HUES6 (cell line): ENCODE measurements around the gene ATP5F1E.
A peak's percentile ranks its signal among the peaks of the same experiment; 100 is the strongest.
"Not testable (repeated sequence)": the region's sequence is repeated elsewhere in the genome, so short reads cannot be mapped to it uniquely, and the experiment has no call there.

Experiments used
- H3K27ac ChIP-seq: 2 replicates; pipeline ENCODE4 v1.7.0; 2013; ENCODE audit warnings: low read depth, mild to moderate bottlenecking, low read length, inconsistent platforms
- H3K27me3 ChIP-seq: 2 replicates; pipeline ENCODE4 v1.6.1; 2013; ENCODE audit warnings: low read length; ENCODE audit not compliant: control insufficient read depth, insufficient read depth
- H3K36me3 ChIP-seq: 2 replicates; pipeline ENCODE4 v1.6.1; 2013; ENCODE audit warnings: low read length; ENCODE audit not compliant: control insufficient read depth, insufficient read depth
- H3K4me1 ChIP-seq: 2 replicates; pipeline ENCODE4 v1.6.1; 2013; ENCODE audit warnings: low read length; ENCODE audit not compliant: control insufficient read depth, insufficient read depth
- H3K4me3 ChIP-seq: 2 replicates; pipeline ENCODE4 v1.5.1; 2013; ENCODE audit warnings: low read depth, low read length
- H3K9ac ChIP-seq: one replicate; pipeline ENCODE4 v1.6.1; 2013; ENCODE audit warnings: mild to moderate bottlenecking, low read length
- H3K9me3 ChIP-seq: 2 replicates; pipeline ENCODE4 v1.6.1; 2013; ENCODE audit warnings: low read depth, low read length; ENCODE audit not compliant: control insufficient read depth, insufficient read depth

ATP5F1E gene

DNA sequence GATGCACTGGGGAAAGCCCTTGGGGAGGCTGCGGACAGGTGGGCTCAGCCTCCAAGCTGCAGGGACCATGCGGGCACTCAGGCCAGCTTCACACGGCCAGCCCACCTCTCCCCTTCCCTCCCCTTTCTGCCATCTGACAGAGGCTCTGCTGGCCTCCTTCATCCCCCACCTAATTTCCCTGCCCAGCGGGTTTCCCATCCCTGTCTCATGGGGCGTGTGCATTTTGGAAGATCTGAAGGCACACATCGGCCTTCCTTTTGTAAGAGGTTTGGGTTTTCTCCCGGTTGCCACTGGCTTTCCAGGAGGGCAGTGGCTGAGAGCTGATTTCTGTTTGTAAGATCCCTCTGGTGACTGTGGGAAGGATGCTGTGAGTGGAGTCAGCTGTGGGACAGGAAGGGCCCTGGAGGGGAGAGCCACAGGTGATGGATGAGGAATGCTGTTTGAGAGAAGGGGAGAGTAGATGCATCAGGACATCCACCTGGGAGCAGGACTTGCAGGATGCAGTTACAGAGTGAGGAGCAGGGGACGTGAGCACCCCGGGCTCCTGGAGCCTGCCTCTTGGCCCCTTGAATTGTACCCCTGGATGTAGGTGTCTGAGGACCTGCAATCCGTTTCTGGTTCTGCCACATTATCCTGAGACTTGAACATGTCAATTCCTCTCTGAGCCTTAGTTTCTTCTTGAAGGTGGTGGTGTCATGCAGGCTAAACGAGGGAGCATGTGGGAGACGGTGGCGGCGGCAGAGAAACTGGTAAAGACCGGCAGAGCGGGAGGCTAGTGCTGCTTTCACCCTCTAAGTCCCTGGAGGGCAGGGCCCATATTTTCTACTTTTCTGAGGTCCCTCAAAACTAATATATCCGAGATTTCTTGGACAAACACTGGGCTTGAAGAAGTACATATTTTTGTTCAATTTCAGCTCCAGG is 18.8 kb downstream of the ATP5F1E start:
- Histone ChIP-seq H3K36me3 (no peaks in the 10 kb centered on the region), H3K4me1 (peaks cover 5% of the 10 kb centered on the region; the same call in 1 of the 2 replicates), H3K4me3 (no peak overlapping the region), H3K27me3 (peaks cover 21% of the 10 kb centered on the region), H3K9ac (no peak overlapping the region), H3K9me3 (no peaks in the 10 kb centered on the region), H3K27ac (no peak overlapping the region)

DNA sequence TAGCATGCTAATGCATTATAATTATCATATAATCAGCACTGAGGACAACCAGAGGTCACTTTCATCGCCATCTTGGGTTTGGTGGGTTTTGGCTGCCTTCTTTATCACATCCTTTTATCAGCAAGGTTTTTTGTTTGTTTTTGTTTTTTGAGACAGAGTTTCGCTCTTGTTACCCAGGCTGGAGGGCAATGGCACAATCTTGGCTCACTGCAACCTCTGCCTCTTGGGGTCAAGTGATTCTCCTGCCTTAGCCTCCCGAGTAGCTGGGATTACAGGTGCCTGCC is 20.3 kb downstream of the ATP5F1E start:
- not testable (repeated sequence) for H3K36me3 ChIP-seq, H3K4me1 ChIP-seq, H3K27ac ChIP-seq, H3K4me3 ChIP-seq, H3K9ac ChIP-seq, H3K9me3 ChIP-seq
- H3K27me3 ChIP-seq = peaks cover 31% of the 10 kb centered on the region

DNA sequence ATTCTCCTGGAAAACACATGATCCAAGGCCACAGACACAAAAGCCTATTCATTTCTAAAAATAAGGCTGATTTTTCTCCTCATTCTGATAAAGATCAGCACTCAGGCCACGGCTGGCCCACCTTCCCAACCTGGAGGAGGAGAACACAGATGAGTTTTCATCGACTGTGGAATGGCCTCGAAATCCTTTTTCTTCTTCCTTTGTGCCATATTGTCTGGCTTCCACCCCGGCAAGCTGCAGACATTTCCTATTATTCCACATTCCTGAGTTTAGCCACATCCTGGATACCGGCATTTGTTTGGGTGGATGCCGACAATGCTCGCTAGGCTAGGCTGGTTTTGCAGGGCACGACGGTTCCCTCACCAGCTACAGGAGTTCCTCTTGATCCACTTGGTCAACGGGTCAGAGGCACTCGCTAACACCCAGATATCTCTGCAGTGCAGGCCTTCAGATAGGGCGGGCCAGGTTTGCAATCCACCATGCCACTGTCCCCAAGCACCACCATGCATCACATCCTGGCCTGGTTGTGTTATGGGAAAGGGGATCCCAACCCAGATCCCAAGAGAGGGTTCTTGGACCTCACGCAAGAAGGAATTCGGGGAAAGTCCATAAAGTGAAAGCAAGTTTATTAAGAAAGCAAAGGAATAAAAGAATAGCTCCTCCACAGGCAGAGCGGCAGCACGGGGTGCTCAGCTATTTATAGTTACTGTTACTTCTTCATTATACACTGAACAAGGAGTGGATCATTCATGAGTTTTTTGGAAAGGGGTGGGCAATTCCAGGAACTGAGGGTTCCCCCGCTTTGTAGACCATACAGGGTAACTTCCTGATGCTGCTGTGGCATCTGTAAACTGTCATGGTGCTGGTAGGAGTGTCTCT is 20.9 kb downstream of the ATP5F1E start:
- H3K36me3 ChIP-seq = no peaks in the 10 kb centered on the region
- peaks cover 10% of the 10 kb centered on the region for H3K4me1 ChIP-seq
- H3K27ac ChIP-seq = no peak overlapping the region
- H3K9ac ChIP-seq = no peak overlapping the region
- H3K4me3 ChIP-seq = no peak overlapping the region
- H3K9me3 ChIP-seq = no peaks in the 10 kb centered on the region
- peaks cover 35% of the 10 kb centered on the region for H3K27me3 ChIP-seq

GRCh38 chr20:59010321-59010994 is 21.7 kb downstream of the ATP5F1E start:
- Histone ChIP-seq H3K4me3 (no peak overlapping the region), H3K4me1 (peaks cover 15% of the 10 kb centered on the region), H3K27ac (no peak overlapping the region), H3K9ac (no peak overlapping the region), H3K27me3 (peaks cover 43% of the 10 kb centered on the region), H3K9me3 (no peaks in the 10 kb centered on the region), H3K36me3 (no peaks in the 10 kb centered on the region)

- peaks cover 15% of the 10 kb centered on the region for H3K4me1 ChIP-seq
- H3K9ac ChIP-seq = no peak overlapping the region
Measured at GRCh38 chr20:59008715-59009336, 23.3 kb downstream of the ATP5F1E start.

DNA sequence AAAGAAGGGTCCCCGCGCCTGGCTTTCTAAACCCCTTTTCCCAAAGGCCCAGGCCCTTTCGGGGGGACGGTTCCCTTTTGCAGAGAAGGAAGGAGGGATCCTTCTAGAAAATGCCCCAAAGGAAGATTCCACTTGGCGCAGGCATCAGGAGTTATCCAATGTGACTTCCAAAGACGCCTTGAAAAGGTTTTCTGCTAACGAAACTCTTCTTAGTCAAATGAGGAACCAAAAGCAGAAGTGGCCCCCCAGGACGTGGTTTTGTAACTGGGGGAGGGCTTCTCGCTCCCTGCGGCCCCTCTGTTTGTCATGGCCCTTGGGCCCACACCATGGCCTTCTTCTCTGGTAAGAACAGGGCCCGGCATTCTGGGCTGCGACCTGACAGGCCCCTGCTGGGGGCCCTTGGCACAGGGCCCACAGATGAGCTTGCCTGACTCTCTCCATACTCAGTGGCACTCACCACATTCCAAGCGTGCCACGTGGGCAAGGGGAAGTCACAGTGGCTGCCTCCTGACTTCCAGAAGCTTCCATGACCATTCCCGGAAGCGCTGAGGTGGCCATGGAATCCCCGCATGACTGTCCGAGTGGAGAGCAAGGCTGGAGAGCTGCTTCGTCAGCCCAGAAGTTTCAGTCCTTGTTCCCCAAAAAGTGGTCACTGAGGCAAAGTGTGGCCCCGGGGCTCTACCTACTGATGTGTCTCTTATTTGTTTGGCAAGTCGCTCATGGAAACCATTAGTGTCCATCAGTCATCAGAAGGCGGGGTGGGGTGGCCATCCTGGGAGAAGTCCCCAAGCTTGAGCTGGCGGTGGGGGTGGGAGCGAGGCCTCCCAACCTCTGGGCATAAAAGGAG is 24.2 kb downstream of the ATP5F1E start:
- peak overlapping the region; percentile 74 for H3K4me3 ChIP-seq
- no peak overlapping the region for H3K27ac ChIP-seq

More at GRCh38 chr20:59008715-59009336, 23.3 kb downstream of the ATP5F1E start:
- Histone ChIP-seq H3K9me3 (no peaks in the 10 kb centered on the region), H3K27me3 (peaks cover 43% of the 10 kb centered on the region), H3K4me3 (no peak overlapping the region), H3K27ac (no peak overlapping the region), H3K36me3 (no peaks in the 10 kb centered on the region)

DNA sequence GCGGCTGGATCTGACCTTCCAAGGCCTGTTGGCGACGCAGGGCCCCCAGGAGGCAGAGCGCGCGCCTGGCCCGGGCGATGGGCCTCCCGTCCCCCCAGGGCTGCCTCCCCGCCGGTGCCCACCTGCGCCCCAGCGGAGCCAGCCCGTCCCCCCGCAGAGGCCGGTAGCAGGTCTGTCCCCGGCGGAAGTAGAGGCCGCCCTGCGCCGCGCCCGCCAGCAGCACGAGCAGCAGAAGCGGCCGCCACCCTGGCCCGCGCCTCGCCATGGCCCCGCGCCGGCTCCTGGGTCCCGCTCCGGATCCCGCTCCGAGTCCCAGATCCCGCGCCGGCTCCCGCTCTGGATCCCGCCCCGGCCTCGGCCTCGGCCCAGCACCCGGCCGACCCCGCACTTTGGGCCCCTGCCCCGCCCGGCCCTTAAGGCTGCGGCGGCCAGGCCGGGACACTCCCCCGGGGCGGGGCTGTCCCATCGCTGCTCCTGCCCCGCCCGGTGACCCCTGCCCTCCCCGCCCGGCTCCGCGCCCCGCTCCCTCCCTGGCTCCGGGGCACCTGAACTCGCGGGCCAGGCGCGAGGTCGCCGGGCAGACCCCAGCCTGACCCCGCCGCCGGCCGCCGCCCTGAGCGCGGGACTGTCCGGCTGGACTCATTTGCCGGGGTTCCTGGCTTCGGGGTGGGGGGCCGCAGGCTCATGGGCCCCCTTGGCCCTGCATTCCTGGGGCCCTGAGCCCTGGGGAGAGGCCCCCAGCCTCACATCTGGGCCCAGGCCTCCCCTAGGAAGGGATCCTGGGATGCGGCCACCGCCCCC is 25.1 kb downstream of the ATP5F1E start, which contains the start of gene CTSZ:
CTSZ (minus strand) TSS at position 391 of the 801 bp plus-strand sequence; CDS start at position 265, 126 bp downstream.
- H3K27ac ChIP-seq = 0 out of 2 replicates have a peak within 1 kb of the TSS, but pooled peaks have one; percentile 38
- no peaks in the 10 kb centered on the region for H3K9me3 ChIP-seq
- peaks cover 43% of the 10 kb centered on the region for H3K27me3 ChIP-seq
- H3K36me3 ChIP-seq = no peaks in the 10 kb centered on the region
- peak within 1 kb of the TSS; percentile 75 for H3K9ac ChIP-seq
- H3K4me3 ChIP-seq = peak within 1 kb of the TSS; percentile 74
- H3K4me1 ChIP-seq = peaks cover 15% of the 10 kb centered on the region

More for the DNA sequence above, 24.2 kb downstream of the ATP5F1E start:
- Histone ChIP-seq H3K27me3 (peaks cover 43% of the 10 kb centered on the region), H3K9ac (no peak overlapping the region), H3K9me3 (no peaks in the 10 kb centered on the region), H3K36me3 (no peaks in the 10 kb centered on the region), H3K4me1 (peaks cover 15% of the 10 kb centered on the region)

GRCh38 chr20:59006167-59006863 is 25.8 kb downstream of the ATP5F1E start:
- H3K9me3 ChIP-seq = no peaks in the 10 kb centered on the region
- peaks cover 15% of the 10 kb centered on the region for H3K4me1 ChIP-seq
- peak overlapping the region; percentile 75 for H3K9ac ChIP-seq
- peaks cover 2% of the 10 kb centered on the region; the same call in 1 of the 2 replicates for H3K36me3 ChIP-seq
- H3K27me3 ChIP-seq = peaks cover 43% of the 10 kb centered on the region
- H3K27ac ChIP-seq = 0 out of 2 replicates have a peak overlapping the region, but pooled peaks have one; percentile 38
- peak overlapping the region; percentile 74 for H3K4me3 ChIP-seq
